ENCODE data around the gene CALHM4.

- TF ChIP-seq GATA2 (IDR thresholded peaks at IDR 0.05; ENCODE audit: low read depth, low read length), result no peak
- no peak for TF ChIP-seq GATA3 (IDR thresholded peaks at IDR 0.05; ENCODE audit: low read depth, low read length)
Measured at GRCh38 chr6:116545651-116546050, 7.9 kb upstream of the CALHM4 start, which contains the start of gene TRAPPC3L.
